Measurements from ENCODE around the gene RFTN1.

DNA sequence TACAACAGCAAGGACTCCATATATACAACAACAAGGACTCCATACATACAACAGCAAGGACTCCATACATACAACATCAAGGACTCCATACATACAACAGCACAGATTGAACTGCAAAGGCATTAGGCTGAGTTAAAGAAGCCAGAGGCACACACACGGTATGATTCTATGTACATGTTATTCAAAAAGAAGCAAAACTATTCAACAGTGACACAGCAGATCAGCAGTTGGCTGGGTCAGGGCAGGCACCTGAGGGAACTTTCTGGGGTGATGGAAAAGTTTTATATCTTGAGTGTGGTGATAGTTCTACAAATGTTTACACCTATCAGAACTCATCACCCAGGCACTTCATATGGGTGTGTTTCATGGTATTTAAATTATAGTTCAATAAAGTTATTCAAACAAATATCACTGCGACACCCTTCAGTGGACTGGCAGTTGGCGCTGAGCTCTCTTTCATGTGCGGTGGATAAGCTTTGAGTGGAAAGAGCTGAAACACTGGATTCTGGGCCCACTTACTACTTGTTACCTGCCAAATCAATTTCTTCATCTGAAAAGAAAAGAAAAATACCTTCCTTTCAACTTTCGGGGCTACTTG is 28.0 kb downstream of the RFTN1 start:
- TF ChIP-seq CTCF (conservative IDR thresholded peaks at IDR 0.05; ENCODE audit: low read length), result no peak
- TF ChIP-seq EZH2phosphoT487 (IDR thresholded peaks at IDR 0.05; ENCODE audit: borderline replicate concordance, low read depth, low read length), result no peak

Data from OCI-LY7 (cell line).